HEK293 (cell line): Measurements from ENCODE around the gene SMO.
A peak's percentile ranks its signal among the peaks of the same experiment; 100 is the strongest.

Experiments
- CTCF ChIA-PET: fragments of 350-600 bp; formaldehyde crosslinking; extraction: SDS; loops from one replicate; lab custom pipeline; 2021; ENCODE audit warnings: antibody characterized with exemption; lab: Yijun Ruan, JAX
- POLR2A ChIA-PET: fragments of 300-600 bp; formaldehyde crosslinking; extraction: SDS; loops from one replicate; lab custom pipeline; 2020; ENCODE audit warnings: antibody characterized with exemption, inconsistent platforms; lab: Yijun Ruan, JAX
- H3K27ac ChIP-seq: fragments of 200-500 bp; sonication (Bioruptor generic); 2 replicates; pipeline ENCODE4 v1.5.1; 2014; ENCODE audit warnings: low read depth, low read length, control low read depth, inconsistent platforms; ENCODE audit errors: extremely low read depth
- H3K36me3 ChIP-seq, 2 experiments: fragments of 200-500 bp in 1 of 2; sonication (Bioruptor generic) in 1 of 2; 1 replicate in 1 of 2; 2 replicates in 1 of 2; pipeline ENCODE4 v1.5.1; 2014 to 2017; ENCODE audit warnings: inconsistent platforms in 2 of 2, low read length in 2 of 2; ENCODE audit not compliant: control insufficient read depth in 2 of 2, insufficient read depth in 1 of 2
- H3K4me1 ChIP-seq: fragments of 200-500 bp; sonication (Bioruptor generic); 2 replicates; pipeline ENCODE4 v1.5.1; 2014; ENCODE audit warnings: mild to moderate bottlenecking, low read length, inconsistent platforms; ENCODE audit not compliant: control insufficient read depth, insufficient read depth
- H3K4me3 ChIP-seq: 2 replicates; pipeline ENCODE4 v1.5.1; 2011; ENCODE audit warnings: low read depth, mild to moderate bottlenecking, control low read depth, low read length, moderate library complexity
- H3K9me3 ChIP-seq: fragments of 200-500 bp; sonication (Bioruptor generic); 2 replicates; pipeline ENCODE4 v1.5.1; 2014; ENCODE audit warnings: low read depth, low read length, inconsistent platforms; ENCODE audit not compliant: control insufficient read depth, insufficient read depth
- CTCF ChIP-seq: fragments of 450-650 bp; formaldehyde crosslinking; IDR thresholded peaks from 2 replicates; pipeline ENCODE4 v1.5.1; 2016; ENCODE audit warnings: missing biosample characterization, missing genetic modification characterization
- GLIS2 ChIP-seq: fragments of 450-650 bp; formaldehyde crosslinking; IDR thresholded peaks from 2 replicates; pipeline ENCODE4 v1.5.1; 2016; ENCODE audit warnings: missing biosample characterization, missing genetic modification characterization
- KLF1 ChIP-seq: fragments of 450-650 bp; formaldehyde crosslinking; IDR thresholded peaks from 2 replicates; pipeline ENCODE4 v1.5.1; 2016; ENCODE audit warnings: missing biosample characterization, missing genetic modification characterization
- MZF1 ChIP-seq: fragments of 450-650 bp; formaldehyde crosslinking; IDR thresholded peaks from 2 replicates; pipeline ENCODE4 v1.5.1; 2017; ENCODE audit warnings: missing biosample characterization, missing genetic modification characterization, borderline replicate concordance
- PATZ1 ChIP-seq: fragments of 450-650 bp; formaldehyde crosslinking; IDR thresholded peaks from 2 replicates; pipeline ENCODE4 v1.5.1; 2016; ENCODE audit warnings: missing biosample characterization, missing genetic modification characterization
- PRDM10 ChIP-seq: fragments of 450-650 bp; formaldehyde crosslinking; IDR thresholded peaks from 2 replicates; pipeline ENCODE4 v1.5.1; 2016; ENCODE audit warnings: missing biosample characterization, missing genetic modification characterization
- SETDB1 ChIP-seq: IDR thresholded peaks from one replicate; pipeline ENCODE4 v1.6.1; 2017; ENCODE audit warnings: mild to moderate bottlenecking, low read length, moderate library complexity, mixed read lengths; ENCODE audit not compliant: insufficient read length
- SP2 ChIP-seq: fragments of 450-650 bp; formaldehyde crosslinking; IDR thresholded peaks from 2 replicates; pipeline ENCODE4 v1.5.1; 2016; ENCODE audit warnings: missing biosample characterization, missing genetic modification characterization
- TRIM28 ChIP-seq: IDR thresholded peaks from 2 replicates; pipeline ENCODE4 v1.6.1; 2011; ENCODE audit warnings: low read length, control low read depth, borderline replicate concordance
- YY1 ChIP-seq: fragments of 450-650 bp; formaldehyde crosslinking; IDR thresholded peaks from 2 replicates; pipeline ENCODE4 v1.5.1; 2018; ENCODE audit warnings: missing biosample characterization, missing genetic modification characterization
- ZBTB10 ChIP-seq: fragments of 450-650 bp; formaldehyde crosslinking; IDR thresholded peaks from 2 replicates; pipeline ENCODE4 v1.5.1; 2016; ENCODE audit warnings: missing biosample characterization, missing genetic modification characterization
- ZBTB26 ChIP-seq: fragments of 450-650 bp; formaldehyde crosslinking; optimal IDR thresholded peaks from 2 replicates; pipeline ENCODE3; 2016; ENCODE audit warnings: missing biosample characterization, mild to moderate bottlenecking, missing genetic modification characterization
- ZFHX2 ChIP-seq: fragments of 450-650 bp; formaldehyde crosslinking; conservative IDR thresholded peaks from 2 replicates; pipeline ENCODE4 v1.5.1; 2016; ENCODE audit warnings: missing biosample characterization, missing genetic modification characterization
- ZIC2 ChIP-seq: fragments of 450-650 bp; formaldehyde crosslinking; IDR thresholded peaks from 2 replicates; pipeline ENCODE4 v1.5.1; 2016; ENCODE audit warnings: missing biosample characterization, missing genetic modification characterization
- ZNF175 ChIP-seq: fragments of 450-650 bp; formaldehyde crosslinking; IDR thresholded peaks from 2 replicates; pipeline ENCODE4 v1.5.1; 2016; ENCODE audit warnings: missing biosample characterization, missing genetic modification characterization
- ZNF324 ChIP-seq: fragments of 450-650 bp; formaldehyde crosslinking; IDR thresholded peaks from 2 replicates; pipeline ENCODE4 v1.5.1; 2016; ENCODE audit warnings: missing biosample characterization, missing genetic modification characterization
- ZNF394 ChIP-seq: fragments of 450-650 bp; formaldehyde crosslinking; IDR thresholded peaks from 2 replicates; pipeline ENCODE4 v1.5.1; 2016; ENCODE audit warnings: missing biosample characterization, missing genetic modification characterization, mild to moderate bottlenecking, moderate library complexity, borderline replicate concordance
- ZNF501 ChIP-seq: fragments of 450-650 bp; formaldehyde crosslinking; IDR thresholded peaks from 2 replicates; pipeline ENCODE4 v1.5.1; 2016; ENCODE audit warnings: missing biosample characterization, missing genetic modification characterization
- ZNF645 ChIP-seq: fragments of 450-650 bp; formaldehyde crosslinking; IDR thresholded peaks from 2 replicates; pipeline ENCODE4; 2016; ENCODE audit warnings: missing biosample characterization, missing genetic modification characterization
- ZNF701 ChIP-seq: fragments of 450-650 bp; formaldehyde crosslinking; IDR thresholded peaks from 2 replicates; pipeline ENCODE4 v1.5.1; 2016; ENCODE audit warnings: missing biosample characterization, missing genetic modification characterization
- ZNF76 ChIP-seq: fragments of 450-650 bp; formaldehyde crosslinking; IDR thresholded peaks from 2 replicates; pipeline ENCODE4; 2016; ENCODE audit warnings: low read depth, missing biosample characterization, missing genetic modification characterization, borderline replicate concordance

The SMO gene

DNA sequence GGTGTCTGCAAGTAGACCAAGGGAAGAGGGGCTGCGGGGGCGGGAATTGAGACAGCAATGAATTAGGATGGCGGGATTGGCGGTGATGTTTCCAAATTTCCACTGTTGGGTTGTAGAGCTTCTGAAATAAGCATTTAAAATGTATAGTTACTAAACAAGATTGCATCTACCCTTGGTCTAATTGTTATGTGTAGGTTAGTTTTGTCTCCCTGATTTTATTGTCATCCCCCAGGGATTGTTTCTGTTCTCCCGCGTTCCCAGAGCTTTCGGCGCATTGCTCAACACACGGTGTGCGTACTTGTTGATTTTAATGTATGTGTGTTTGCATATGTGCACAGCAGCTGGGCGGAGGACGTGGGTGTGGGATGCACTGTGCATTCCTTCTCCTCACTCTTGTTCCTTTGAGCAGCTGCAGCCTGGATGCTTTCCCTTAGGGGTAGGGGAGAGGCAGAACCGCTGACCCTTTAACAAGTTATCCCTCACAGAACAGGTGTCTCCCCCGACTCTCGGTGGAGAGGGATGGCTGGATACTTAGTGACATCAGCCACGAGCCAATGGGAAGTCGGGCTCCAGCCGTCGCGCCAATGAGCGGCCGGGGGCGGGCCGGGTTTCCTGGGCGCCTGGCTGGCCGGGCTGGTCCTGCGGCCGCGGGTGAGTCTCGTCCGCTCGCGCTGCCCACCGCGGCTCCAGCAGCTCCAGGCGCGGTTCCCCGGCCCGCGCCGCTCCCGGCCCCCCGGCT, 44.2 kb upstream of the SMO start, which contains the start of gene TSPAN33 (continued):
- TF ChIP-seq ZBTB26 (tag by site-specific recombination) (peak; percentile 57), ZNF394 (peak; percentile 52; the same call in 1 of the 2 replicates), ZNF501 (tag by site-specific recombination) (0 out of 2 replicates have a peak, but pooled peaks have one; percentile 27), TRIM28 (peak; percentile 31; the same call in 1 of the 2 replicates)

DNA sequence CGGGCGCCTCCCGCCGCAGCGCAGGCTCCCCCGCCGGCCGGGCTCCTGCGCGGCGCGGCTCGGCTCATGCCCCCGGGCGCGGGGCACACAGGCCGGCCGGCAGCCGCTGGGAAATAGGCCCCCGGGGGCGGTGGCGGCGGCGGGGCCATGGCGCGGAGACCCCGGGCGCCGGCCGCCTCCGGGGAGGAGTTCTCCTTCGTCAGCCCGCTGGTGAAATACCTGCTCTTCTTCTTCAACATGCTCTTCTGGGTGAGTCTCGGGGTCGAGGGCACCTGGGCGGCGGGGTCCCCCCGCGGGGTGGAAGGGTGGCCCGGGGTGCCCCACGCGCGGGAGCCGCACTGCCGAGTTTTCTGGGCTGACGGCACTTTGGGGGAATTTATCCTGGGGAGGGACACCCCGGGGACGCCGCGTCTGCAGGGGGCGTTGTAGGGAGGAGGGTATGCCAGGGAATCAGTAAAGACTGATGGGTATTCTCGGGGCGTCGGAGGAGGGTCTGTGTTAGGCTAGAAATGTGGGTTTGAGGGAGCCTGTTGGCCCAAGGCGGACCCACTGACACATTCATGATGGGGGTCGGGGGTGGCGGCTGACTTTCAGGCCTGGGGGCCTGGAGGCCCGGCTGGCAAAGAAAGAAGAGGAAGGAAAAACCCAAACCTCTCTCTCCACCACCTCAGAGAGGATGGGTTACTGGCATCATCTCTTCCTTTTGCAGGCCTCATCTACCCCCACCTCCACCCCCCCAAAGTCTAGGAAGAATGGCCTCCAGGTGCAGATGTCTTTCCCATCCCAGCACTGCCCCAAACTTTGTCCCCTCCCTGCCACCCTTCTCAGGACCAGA, 43.4 kb upstream of the SMO start:
- Histone ChIP-seq H3K36me3 (no peaks in the 10 kb centered on the region), H3K9me3 (no peaks in the 10 kb centered on the region), H3K27ac (peak overlapping the region; percentile 58; the same call in 1 of the 2 replicates), H3K4me3 (peak overlapping the region; percentile 56), H3K4me1 (0 out of 2 replicates have a peak, but pooled peaks cover 2% of the 10 kb centered on the region)
- ChIA-PET CTCF (interaction anchor here (0.9 to 1.4 kb wide), 5 partner anchors 15 to 127 kb away, joined by 3 to 7 read pairs (median 4); no protein-coding TSS in a partner anchor), POLR2A (no interaction called here)
- TF ChIP-seq GLIS2 (tag by site-specific recombination) = peak; percentile 91
- TF ChIP-seq KLF1 = 0 out of 2 replicates have a peak, but pooled peaks have one; percentile 12
- TF ChIP-seq ZNF324 (tag by site-specific recombination) = no peak
- TF ChIP-seq PRDM10 (tag by site-specific recombination) = peak; percentile 89
- peak; percentile 70 for TF ChIP-seq ZBTB10 (tag by site-specific recombination)
- TF ChIP-seq ZNF76 = 0 out of 2 replicates have a peak, but pooled peaks have one; percentile 41
- TF ChIP-seq CTCF = peak; percentile 89
- no peak for TF ChIP-seq ZNF645 (tag by site-specific recombination)
- no peak for TF ChIP-seq YY1 (tag by site-specific recombination)
- no peak for TF ChIP-seq SETDB1
- TF ChIP-seq ZNF701 (tag by site-specific recombination) = no peak
- 0 out of 2 replicates have a peak, but pooled peaks have one; percentile 14 for TF ChIP-seq ZFHX2 (tag by site-specific recombination)
- peak; percentile 84 for TF ChIP-seq PATZ1 (tag by site-specific recombination)
- no peak for TF ChIP-seq MZF1 (tag by site-specific recombination)
- peak; percentile 31; the same call in 1 of the 2 replicates for TF ChIP-seq SP2 (tag by site-specific recombination)
- TF ChIP-seq ZNF175 (tag by site-specific recombination) = no peak
- peak; percentile 72 for TF ChIP-seq ZIC2 (tag by site-specific recombination)
